Peyer's patch (tissue), 4 donors: Measurements from ENCODE around the gene PEX26. TPM values are rescaled to one million over a fixed set of nuclear protein-coding genes. Genes with fewer than 3 reads are reported as not detected.
A peak's percentile ranks its signal among the peaks of the same experiment; 100 is the strongest.
"Not testable (repeated sequence)": the region's sequence is repeated elsewhere in the genome, so short reads cannot be mapped to it uniquely, and the experiment has no call there.

Experiments
- DNase-seq, 3 donors: peaks; one replicate each; pipeline ENCODE4 v3.0.0-alpha.2; 2017 to 2019
- H3K27ac ChIP-seq, 4 donors: fragments of 200-600 bp; sonication (generic); one replicate each; pipeline ENCODE4 v1.5.1; 2016 to 2019
- H3K27me3 ChIP-seq, 2 donors: fragments of 200-600 bp; sonication (generic); one replicate each; pipeline ENCODE4 v1.5.1; 2019
- H3K36me3 ChIP-seq, 3 donors: fragments of 200-600 bp; sonication (generic); one replicate each; pipeline ENCODE4 v1.5.1; 2016 to 2019
- H3K4me1 ChIP-seq, 4 donors: fragments of 200-600 bp; sonication (generic); one replicate each; pipeline ENCODE4 v1.5.1; 2016 to 2019
- H3K4me3 ChIP-seq, 4 donors: fragments of 200-600 bp; sonication (generic); 1 replicate in 3 of 4; 2 replicates in 1 of 4; pipeline ENCODE4 v1.5.1; 2016 to 2019; ENCODE audit warnings: mild to moderate bottlenecking in 1 of 4
- H3K9me3 ChIP-seq, 4 donors: fragments of 200-600 bp; sonication (generic); one replicate each; pipeline ENCODE4 v1.5.1; 2016 to 2019; ENCODE audit warnings: mild to moderate bottlenecking in 1 of 4
- CTCF ChIP-seq, 6 experiments: fragments of 450-650 bp in 4 of 6; fragments of 200-600 bp in 2 of 6; sonication (generic) in 1 of 6; IDR thresholded peaks; one replicate each; pipeline ENCODE4 v1.5.1; 2017 to 2019; ENCODE audit warnings: antibody characterized with exemption in 6 of 6, mild to moderate bottlenecking in 3 of 6, moderate library complexity in 1 of 6
- POLR2A ChIP-seq, 2 donors: fragments of 450-650 bp; IDR thresholded peaks; one replicate each; pipeline ENCODE4 v1.5.1; 2017; ENCODE audit warnings: antibody characterized with exemption in 2 of 2, mild to moderate bottlenecking in 2 of 2, moderate library complexity in 2 of 2
- total RNA-seq, 4 donors: library from RNA; depleted of rRNA; stranded (reverse); fragments of >200 nt; gene quantifications; one replicate each; pipeline ENCODE4 v1.1.0, GENCODE V29; 2016

PEX26 gene
- total RNA-seq, 4 donors from 2014 or later = 53.6 to 120 (median 102) TPM

GRCh38 chr22:18067548-18068341 is 10.0 kb upstream of the PEX26 start:
- no peak for DNase-seq
- Histone ChIP-seq H3K9me3 (no peaks in the 10 kb centered on the region), H3K4me3 (no peak overlapping the region), H3K36me3 (no peaks in the 10 kb centered on the region), H3K27me3 (no peaks in the 10 kb centered on the region), H3K27ac (peak overlapping the region; percentile 19 to 76 (median 47)), H3K4me1 (peaks cover under 1 to 26% (median 14%) of the 10 kb centered on the region in 4 donors)
- TF ChIP-seq CTCF (IDR thresholded peaks at IDR 0.05) = no peak
- TF ChIP-seq POLR2A (IDR thresholded peaks at IDR 0.05) = no peak

DNA sequence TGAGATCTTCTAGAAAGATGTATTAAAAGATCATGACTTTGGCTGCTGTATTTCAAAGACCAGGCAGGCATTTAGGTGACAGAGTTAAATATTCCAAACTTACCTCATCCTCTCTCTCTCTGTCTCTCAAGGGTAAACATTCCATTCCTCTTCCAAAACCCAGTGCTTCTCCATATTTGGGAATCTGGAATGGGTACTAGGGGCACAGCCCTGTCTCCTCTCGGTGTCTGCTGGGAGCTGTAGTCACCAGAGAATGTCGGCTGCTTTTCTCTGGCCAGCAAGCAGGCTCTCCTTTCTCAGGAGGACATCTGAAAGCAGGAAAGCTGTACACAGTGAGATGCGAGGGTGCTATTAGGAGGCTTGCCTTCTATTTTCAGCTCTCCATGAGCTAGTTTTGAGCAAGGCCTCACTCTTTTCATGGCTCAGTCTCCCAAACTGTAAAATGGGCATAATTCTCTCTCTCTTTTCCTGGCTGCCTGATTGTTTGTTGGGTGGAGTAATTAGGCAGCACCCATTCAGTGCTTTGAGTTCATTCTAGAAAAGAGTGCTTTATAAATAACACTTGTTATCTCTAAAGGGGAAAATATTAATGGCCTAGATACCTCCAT is 9.3 kb upstream of the PEX26 start:
- no peak for DNase-seq
- H3K27me3 ChIP-seq = no peaks in the 10 kb centered on the region
- no peak overlapping the region for H3K4me3 ChIP-seq
- peaks cover 2 to 23% (median 14%) of the 10 kb centered on the region in 4 donors for H3K4me1 ChIP-seq
- TF ChIP-seq POLR2A (IDR thresholded peaks at IDR 0.05) (no peak), CTCF (IDR thresholded peaks at IDR 0.05) (no peak)
- H3K36me3 ChIP-seq = no peaks in the 10 kb centered on the region
- H3K9me3 ChIP-seq = no peaks in the 10 kb centered on the region
- H3K27ac ChIP-seq = peak overlapping the region; percentile 19 to 74 (median 50)

DNA sequence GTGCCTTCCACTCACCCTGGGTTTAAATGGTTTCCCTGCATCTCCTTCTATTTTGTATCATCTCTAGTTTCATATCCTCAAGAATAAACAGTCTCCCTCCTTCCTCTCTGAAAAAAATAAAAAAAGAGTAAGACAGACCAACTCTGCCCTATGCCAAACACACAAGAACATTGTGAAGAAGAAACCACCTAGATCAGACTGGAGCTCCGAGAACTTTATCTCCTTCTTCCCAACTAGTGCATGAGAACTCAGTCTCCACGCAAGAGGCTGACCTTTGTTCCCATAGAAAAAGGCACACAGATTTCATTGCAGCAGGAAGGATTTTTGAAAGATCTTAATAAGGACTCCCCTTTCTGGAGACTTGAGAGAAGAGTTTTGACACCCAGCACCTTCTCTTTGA is 8.7 kb upstream of the PEX26 start:
- H3K36me3 ChIP-seq = no peaks in the 10 kb centered on the region
- H3K9me3 ChIP-seq = no peaks in the 10 kb centered on the region
- DNase-seq = no peak
- no peak for TF ChIP-seq POLR2A (IDR thresholded peaks at IDR 0.05)
- no peak for TF ChIP-seq CTCF (IDR thresholded peaks at IDR 0.05)
- H3K27me3 ChIP-seq = no peaks in the 10 kb centered on the region
- peaks cover 2 to 23% (median 14%) of the 10 kb centered on the region in 4 donors for H3K4me1 ChIP-seq
- H3K4me3 ChIP-seq = no peak overlapping the region
- H3K27ac ChIP-seq = peak overlapping the region in 3 of 4 donors; percentile 43 to 74 (median 58)

- Histone ChIP-seq H3K4me1 (peaks cover 2 to 23% (median 13%) of the 10 kb centered on the region in 4 donors), H3K4me3 (no peak overlapping the region), H3K27ac (peak overlapping the region in 2 of 4 donors; percentile 58 to 74), H3K36me3 (no peaks in the 10 kb centered on the region), H3K27me3 (no peaks in the 10 kb centered on the region), H3K9me3 (no peaks in the 10 kb centered on the region)
- DNase-seq = no peak
- no peak for TF ChIP-seq CTCF (IDR thresholded peaks at IDR 0.05)
- no peak for TF ChIP-seq POLR2A (IDR thresholded peaks at IDR 0.05)
Measured at GRCh38 chr22:18070041-18070440, 7.7 kb upstream of the PEX26 start.

GRCh38 chr22:18070556-18071306 is 7.1 kb upstream of the PEX26 start:
- Histone ChIP-seq H3K36me3 (no peaks in the 10 kb centered on the region), H3K9me3 (no peaks in the 10 kb centered on the region), H3K27ac (peak overlapping the region in 3 of 4 donors; percentile 22 to 74 (median 70)), H3K4me3 (no peak overlapping the region), H3K27me3 (no peaks in the 10 kb centered on the region), H3K4me1 (peaks cover 1 to 23% (median 9%) of the 10 kb centered on the region in 4 donors)
- TF ChIP-seq CTCF (IDR thresholded peaks at IDR 0.05) (peak in 3 of 6 experiments; percentile 27 to 35 (median 30)), POLR2A (IDR thresholded peaks at IDR 0.05) (no peak)
- DNase-seq = no peak

DNA sequence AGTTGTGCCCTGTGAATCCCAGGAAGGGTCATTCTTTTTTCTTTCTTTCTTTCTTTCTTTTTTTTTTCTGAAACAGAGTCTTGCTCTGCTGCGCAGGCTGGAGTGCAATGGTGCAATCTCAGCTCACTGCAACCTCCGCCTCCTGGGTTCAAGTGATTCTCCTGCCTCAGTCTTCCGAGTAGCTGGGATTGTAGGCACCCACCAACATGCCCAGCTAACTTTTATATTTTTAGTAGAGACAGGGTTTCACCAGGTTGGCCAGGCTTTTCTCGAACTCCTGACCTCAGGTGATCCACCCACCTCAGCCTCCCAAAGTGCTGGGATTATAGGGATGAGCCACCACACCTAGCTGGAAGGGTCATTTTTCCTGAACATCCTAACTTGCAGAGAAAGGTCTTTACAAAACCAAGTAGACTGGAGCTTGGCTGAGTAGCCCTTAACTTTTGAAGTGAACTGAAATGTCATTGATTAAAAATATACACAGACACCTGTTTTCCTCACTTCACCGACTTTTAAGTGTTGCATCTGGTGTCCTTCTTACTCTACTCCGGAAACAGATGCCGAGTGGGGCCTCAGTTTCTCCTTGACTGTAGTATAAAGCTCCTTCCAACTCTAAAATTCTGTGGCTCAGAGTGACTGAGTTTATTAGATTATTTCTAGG is 6.4 kb upstream of the PEX26 start:
- peaks cover 0 to 27% (median 8%) of the 10 kb centered on the region in 4 donors for H3K4me1 ChIP-seq
- H3K4me3 ChIP-seq = not testable (repeated sequence)

More for the DNA sequence above, 6.4 kb upstream of the PEX26 start:
- not testable (repeated sequence) for H3K9me3 ChIP-seq, H3K27me3 ChIP-seq, H3K36me3 ChIP-seq
- peak in 1 of 3 donors; percentile 50 for DNase-seq
- H3K27ac ChIP-seq = peak overlapping the region in 3 of 4 donors; percentile 22 to 70 (median 44)
